HCT116 (cell line): ENCODE results near the gene SHC2. TPM values are rescaled to one million over a fixed set of nuclear protein-coding genes. Genes with fewer than 3 reads are reported as not detected.

Source experiments
- ATAC-seq: fragments of 200-7000 bp; cut with Tn5 transposase; 2 replicates; pipeline ENCODE4 v1.9.1; 2020; ENCODE audit warnings: mild to moderate bottlenecking, moderate library complexity
- BruUV-seq: library from RNA; stranded (reverse); fragments of 400-500 nt; replicated peaks from 2 replicates; lab custom pipeline; 2021; lab: Mats Ljungman, UMichigan
- CTCF ChIA-PET: fragments of 300-600 bp; sonication (Branson Sonifier 250); formaldehyde crosslinking; loops from one replicate; lab custom pipeline; 2021; ENCODE audit warnings: antibody characterized with exemption; lab: Charles Lee
- POLR2A ChIA-PET: fragments of 300-600, 350-600 bp; sonication (Branson Sonifier 250); formaldehyde crosslinking; loops from one replicate; lab custom pipeline; 2021; ENCODE audit warnings: antibody characterized with exemption; lab: Charles Lee
- RAD21 ChIA-PET, 2 experiments: fragments of 300-600 bp; sonication (Branson Sonifier 250); formaldehyde crosslinking; loops; one replicate each; lab custom pipeline; 2023; ENCODE audit warnings: low total read pairs in 2 of 2; ENCODE audit not compliant: uncharacterized antibody in 2 of 2, unreplicated experiment in 2 of 2, low non-redundant PET in 1 of 2; lab: Charles Lee
- DNase-seq: peaks from one replicate; pipeline ENCODE4 v3.0.0-alpha.2; 2010; ENCODE audit warnings: low read depth, low spot score
- H2AFZ ChIP-seq: fragments of 200-600 bp; shearing (Covaris generic), sonication (generic); 2 replicates; pipeline ENCODE4 v1.6.1; 2017; ENCODE audit warnings: low read depth, mixed run types, mixed read lengths, antibody characterized with exemption, low read length; ENCODE audit not compliant: poor library complexity, severe bottlenecking
- H3K27ac ChIP-seq: 2 replicates; pipeline ENCODE4 v1.5.1; 2012; ENCODE audit warnings: low read depth, low read length
- H3K27me3 ChIP-seq: fragments of 200-600 bp; sonication (generic); 2 replicates; pipeline ENCODE4 v1.6.1; 2016; ENCODE audit warnings: mixed run types, low read length, mixed read lengths; ENCODE audit not compliant: insufficient read depth
- H3K36me3 ChIP-seq, 2 experiments: fragments of 200-500 bp in 1 of 2; fragments of 200-600 bp in 1 of 2; sonication (Bioruptor generic) in 1 of 2; sonication (generic) in 1 of 2; 2 replicates each; pipeline versions ENCODE4 v1.5.1 to v1.6.1; 2014 to 2016; ENCODE audit warnings: low read length in 2 of 2, inconsistent platforms in 1 of 2, mixed read lengths in 1 of 2, mixed run types in 1 of 2; ENCODE audit not compliant: insufficient read depth in 2 of 2, control insufficient read depth in 1 of 2
- H3K4me1 ChIP-seq, 2 experiments: fragments of 200-600 bp in 1 of 2; sonication (generic) in 1 of 2; 2 replicates each; pipeline versions ENCODE4 v1.5.1 to v1.6.1; 2012 to 2017; ENCODE audit warnings: low read length in 2 of 2, inconsistent platforms in 1 of 2, mild to moderate bottlenecking in 1 of 2, mixed read lengths in 1 of 2, mixed run types in 1 of 2, moderate library complexity in 1 of 2; ENCODE audit not compliant: insufficient read depth in 2 of 2, control insufficient read depth in 1 of 2
- H3K4me2 ChIP-seq: fragments of 200-600 bp; sonication (generic); 2 replicates; pipeline ENCODE4 v1.6.1; 2017; ENCODE audit warnings: mixed run types, low read length, mixed read lengths
- H3K4me3 ChIP-seq, 2 experiments: fragments of 200-600 bp in 1 of 2; sonication (generic) in 1 of 2; replicated peaks in 1 of 2; 2 replicates each; pipeline ENCODE4 v1.5.1; 2011 to 2016; ENCODE audit warnings: low read length in 2 of 2, control low read depth in 1 of 2, low read depth in 1 of 2, mild to moderate bottlenecking in 1 of 2, mixed read lengths in 1 of 2, mixed run types in 1 of 2
- H3K79me2 ChIP-seq: fragments of 200-600 bp; sonication (generic); 2 replicates; pipeline ENCODE4 v1.6.1; 2017; ENCODE audit warnings: mild to moderate bottlenecking, mixed run types, low read length, moderate library complexity, mixed read lengths; ENCODE audit not compliant: insufficient read depth
- H3K9ac ChIP-seq: fragments of 200-600 bp; sonication (generic); 2 replicates; pipeline ENCODE4 v1.6.1; 2016; ENCODE audit warnings: low read length, mixed read lengths
- H3K9me2 ChIP-seq: fragments of 200-600 bp; sonication (generic), shearing (Covaris generic); 2 replicates; pipeline ENCODE4 v1.6.1; 2017; ENCODE audit warnings: mixed run types, mild to moderate bottlenecking, moderate library complexity; ENCODE audit not compliant: insufficient read depth
- H3K9me3 ChIP-seq, 2 experiments: fragments of 200-500 bp in 1 of 2; fragments of 200-600 bp in 1 of 2; sonication (Bioruptor generic) in 1 of 2; sonication (generic) in 1 of 2; 2 replicates each; pipeline ENCODE4 v1.6.1; 2014 to 2017; ENCODE audit warnings: low read length in 2 of 2, mixed read lengths in 2 of 2, inconsistent platforms in 1 of 2, low read depth in 1 of 2, mild to moderate bottlenecking in 1 of 2, mixed run types in 1 of 2, moderate library complexity in 1 of 2; ENCODE audit not compliant: control insufficient read depth in 1 of 2, insufficient read depth in 1 of 2
- H4K20me1 ChIP-seq: fragments of 200-600 bp; sonication (generic), shearing (Covaris generic); 2 replicates; pipeline ENCODE4 v1.6.1; 2017; ENCODE audit warnings: mixed run types, mild to moderate bottlenecking, moderate library complexity; ENCODE audit not compliant: insufficient read depth
- CBX3 ChIP-seq: IDR thresholded peaks from 2 replicates; pipeline ENCODE4 v1.6.1; 2012; ENCODE audit warnings: low read depth
- CEBPB ChIP-seq: IDR thresholded peaks from 2 replicates; pipeline ENCODE4 v1.6.1; 2012; ENCODE audit warnings: low read depth
- FOSL1 ChIP-seq: IDR thresholded peaks from 2 replicates; pipeline ENCODE4 v1.6.1; 2012; ENCODE audit warnings: low read depth
- POLR2AphosphoS5 ChIP-seq: IDR thresholded peaks from 2 replicates; pipeline ENCODE4 v1.6.1; 2011; ENCODE audit warnings: mild to moderate bottlenecking, low read depth, low read length, moderate library complexity
- RAD21 ChIP-seq: IDR thresholded peaks from 2 replicates; pipeline ENCODE4 v1.6.1; 2012; ENCODE audit warnings: low read depth, mild to moderate bottlenecking
- SIN3A ChIP-seq: IDR thresholded peaks from 2 replicates; pipeline ENCODE4 v1.6.1; 2012; ENCODE audit warnings: low read depth
- SP1 ChIP-seq: IDR thresholded peaks from 2 replicates; pipeline ENCODE4 v1.6.1; 2012; ENCODE audit warnings: low read depth
- SRF ChIP-seq: IDR thresholded peaks from 2 replicates; pipeline ENCODE4 v1.6.1; 2012; ENCODE audit warnings: low read depth
- TCF7L2 ChIP-seq: IDR thresholded peaks from 2 replicates; pipeline ENCODE4 v1.7.0; 2011; ENCODE audit warnings: borderline replicate concordance, inconsistent platforms; ENCODE audit not compliant: insufficient read depth, insufficient read length; ENCODE audit errors: extremely low read depth
- ZFX ChIP-seq: fragments of 450-650 bp; IDR thresholded peaks from 2 replicates; pipeline ENCODE4 v1.6.1; 2017
- intact Hi-C: fragments of 100-400 bp; cut with micrococcal nuclease; formaldehyde crosslinking; loops from 2 replicates; pipeline ENCODE4 v1.10.0; 2022
- total RNA-seq: library from RNA; stranded (reverse); gene quantifications from one replicate; pipeline ENCODE4 v1.2.1, GENCODE V29; 2021; ENCODE audit not compliant: unreplicated experiment
- TF ChIP-seq, protein P1 (sequence below): IDR thresholded peaks from 2 replicates; pipeline ENCODE4 v1.6.1; 2012; ENCODE audit warnings: low read depth
- TF ChIP-seq, protein P2 (sequence below): IDR thresholded peaks from 2 replicates; pipeline ENCODE4 v1.6.1; 2012

The SHC2 gene
- total RNA-seq, 1 experiment from 2014 or later = 2.5 TPM

DNA sequence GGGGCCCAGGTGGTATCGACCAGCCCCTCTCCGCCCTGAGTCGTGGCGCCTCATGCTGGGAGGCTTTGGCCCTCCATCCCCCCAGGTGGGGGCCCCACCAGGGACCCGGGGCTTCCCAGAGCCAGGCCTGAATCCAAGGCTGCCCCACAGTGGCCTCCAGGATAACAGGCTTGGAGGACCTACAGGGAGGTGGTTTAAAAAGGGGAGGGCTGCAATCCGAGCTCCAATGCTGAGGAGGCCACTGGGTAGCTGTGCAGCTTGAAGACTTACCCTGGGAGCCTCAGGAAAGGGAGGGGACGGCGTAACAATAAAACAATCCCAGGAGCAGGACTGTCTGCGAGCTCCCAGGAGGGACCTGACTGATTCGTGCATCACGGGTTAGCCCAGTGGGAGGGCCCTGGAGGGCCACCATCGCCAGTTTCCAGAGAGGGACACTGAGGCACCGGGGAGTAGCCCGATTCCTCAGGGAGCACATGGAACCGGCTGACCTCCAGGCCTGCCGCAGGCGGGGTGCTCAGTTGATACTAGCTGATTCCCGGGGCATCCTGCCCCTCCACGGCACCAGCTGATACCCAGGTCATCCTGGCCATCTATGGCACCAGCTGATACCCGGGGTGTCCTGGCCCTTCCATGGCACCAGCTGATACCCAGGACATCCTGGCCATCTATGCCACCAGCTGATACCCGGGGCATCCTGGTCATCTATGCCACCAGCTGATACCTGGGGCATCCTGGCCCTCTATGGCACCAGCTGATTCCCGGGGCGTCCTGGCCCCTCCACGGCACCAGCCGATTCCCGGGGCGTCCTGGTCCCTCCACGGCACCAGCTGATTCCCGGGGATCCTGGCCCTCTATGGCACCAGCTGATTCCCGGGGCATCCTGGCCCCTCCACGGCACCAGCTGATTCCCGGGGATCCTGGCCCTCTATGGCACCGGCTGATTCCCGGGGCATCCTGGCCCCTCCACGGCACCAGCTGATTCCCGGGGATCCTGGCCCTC is 48.2 kb downstream of the SHC2 start:
- intact Hi-C loops = no loop called here
- Histone ChIP-seq H3K4me2 (no peak overlapping the region), H3K9ac (no peak overlapping the region), H3K4me3 (no peak overlapping the region), H3K4me1 (peaks cover 4 to 14% of the 10 kb centered on the region in 2 experiments; a peak in 3 of 4 replicates), H3K79me2 (no peaks in the 10 kb centered on the region), H3K9me3 (no peaks in the 10 kb centered on the region), H3K27ac (no peak overlapping the region), H2AFZ (no peak overlapping the region), H3K36me3 (no peaks in the 10 kb centered on the region), H3K27me3 (peaks cover 4% of the 10 kb centered on the region; the same call in 1 of the 2 replicates), H4K20me1 (no peaks in the 10 kb centered on the region), H3K9me2 (no peaks in the 10 kb centered on the region)
- no peak for ATAC-seq
- BruUV-seq = no TSS peak
- RAD21 ChIA-PET = no interaction called here
- POLR2A ChIA-PET = no interaction called here
- TF ChIP-seq, protein P1, sequence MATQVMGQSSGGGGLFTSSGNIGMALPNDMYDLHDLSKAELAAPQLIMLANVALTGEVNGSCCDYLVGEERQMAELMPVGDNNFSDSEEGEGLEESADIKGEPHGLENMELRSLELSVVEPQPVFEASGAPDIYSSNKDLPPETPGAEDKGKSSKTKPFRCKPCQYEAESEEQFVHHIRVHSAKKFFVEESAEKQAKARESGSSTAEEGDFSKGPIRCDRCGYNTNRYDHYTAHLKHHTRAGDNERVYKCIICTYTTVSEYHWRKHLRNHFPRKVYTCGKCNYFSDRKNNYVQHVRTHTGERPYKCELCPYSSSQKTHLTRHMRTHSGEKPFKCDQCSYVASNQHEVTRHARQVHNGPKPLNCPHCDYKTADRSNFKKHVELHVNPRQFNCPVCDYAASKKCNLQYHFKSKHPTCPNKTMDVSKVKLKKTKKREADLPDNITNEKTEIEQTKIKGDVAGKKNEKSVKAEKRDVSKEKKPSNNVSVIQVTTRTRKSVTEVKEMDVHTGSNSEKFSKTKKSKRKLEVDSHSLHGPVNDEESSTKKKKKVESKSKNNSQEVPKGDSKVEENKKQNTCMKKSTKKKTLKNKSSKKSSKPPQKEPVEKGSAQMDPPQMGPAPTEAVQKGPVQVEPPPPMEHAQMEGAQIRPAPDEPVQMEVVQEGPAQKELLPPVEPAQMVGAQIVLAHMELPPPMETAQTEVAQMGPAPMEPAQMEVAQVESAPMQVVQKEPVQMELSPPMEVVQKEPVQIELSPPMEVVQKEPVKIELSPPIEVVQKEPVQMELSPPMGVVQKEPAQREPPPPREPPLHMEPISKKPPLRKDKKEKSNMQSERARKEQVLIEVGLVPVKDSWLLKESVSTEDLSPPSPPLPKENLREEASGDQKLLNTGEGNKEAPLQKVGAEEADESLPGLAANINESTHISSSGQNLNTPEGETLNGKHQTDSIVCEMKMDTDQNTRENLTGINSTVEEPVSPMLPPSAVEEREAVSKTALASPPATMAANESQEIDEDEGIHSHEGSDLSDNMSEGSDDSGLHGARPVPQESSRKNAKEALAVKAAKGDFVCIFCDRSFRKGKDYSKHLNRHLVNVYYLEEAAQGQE = no peak
- TF ChIP-seq CEBPB (no peak), FOSL1 (no peak), TCF7L2 (no peak), SIN3A (no peak), RAD21 (no peak), ZFX (no peak), SP1 (no peak), CBX3 (no peak), POLR2AphosphoS5 (no peak), SRF (no peak)
- TF ChIP-seq, protein P2, sequence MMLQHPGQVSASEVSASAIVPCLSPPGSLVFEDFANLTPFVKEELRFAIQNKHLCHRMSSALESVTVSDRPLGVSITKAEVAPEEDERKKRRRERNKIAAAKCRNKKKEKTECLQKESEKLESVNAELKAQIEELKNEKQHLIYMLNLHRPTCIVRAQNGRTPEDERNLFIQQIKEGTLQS = no peak
- DNase-seq = no peak
- CTCF ChIA-PET = no interaction called here
